Hepatocyte (in vitro differentiated cells): ENCODE measurements around the gene PPIB.

ENCODE experiments used
- EZH2 ChIP-seq: fragments of 200-600 bp; sonication (generic); IDR thresholded peaks from 2 replicates; pipeline ENCODE4 v1.6.1; 2016; ENCODE audit warnings: antibody characterized with exemption, mild to moderate bottlenecking, borderline replicate concordance
- TF ChIP-seq, protein P1 (sequence below): fragments of 200-600 bp; sonication (generic); IDR thresholded peaks from 2 replicates; pipeline ENCODE4 v1.5.1; 2016; ENCODE audit warnings: antibody characterized with exemption, mild to moderate bottlenecking; ENCODE audit not compliant: poor library complexity

DNA sequence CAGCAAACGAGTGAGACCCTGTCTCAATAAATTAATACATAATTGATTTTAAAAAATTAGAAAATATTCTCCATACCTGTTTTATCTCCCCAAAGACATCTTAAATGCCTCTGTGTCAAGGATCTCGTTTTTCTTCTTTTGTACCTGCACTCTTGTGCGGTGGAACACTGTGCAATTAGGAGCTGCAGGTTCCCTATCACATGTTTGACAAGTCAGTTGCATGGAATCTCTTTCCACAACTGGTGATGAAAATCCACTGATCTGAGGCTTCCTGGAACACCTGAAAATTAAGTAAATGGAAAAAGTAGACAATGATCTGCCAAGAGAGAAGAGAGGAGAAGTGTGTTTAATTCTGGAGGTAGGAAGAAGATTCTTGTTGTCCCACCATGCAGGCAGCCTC is 14.2 kb downstream of the PPIB start:
- TF ChIP-seq, protein P1, sequence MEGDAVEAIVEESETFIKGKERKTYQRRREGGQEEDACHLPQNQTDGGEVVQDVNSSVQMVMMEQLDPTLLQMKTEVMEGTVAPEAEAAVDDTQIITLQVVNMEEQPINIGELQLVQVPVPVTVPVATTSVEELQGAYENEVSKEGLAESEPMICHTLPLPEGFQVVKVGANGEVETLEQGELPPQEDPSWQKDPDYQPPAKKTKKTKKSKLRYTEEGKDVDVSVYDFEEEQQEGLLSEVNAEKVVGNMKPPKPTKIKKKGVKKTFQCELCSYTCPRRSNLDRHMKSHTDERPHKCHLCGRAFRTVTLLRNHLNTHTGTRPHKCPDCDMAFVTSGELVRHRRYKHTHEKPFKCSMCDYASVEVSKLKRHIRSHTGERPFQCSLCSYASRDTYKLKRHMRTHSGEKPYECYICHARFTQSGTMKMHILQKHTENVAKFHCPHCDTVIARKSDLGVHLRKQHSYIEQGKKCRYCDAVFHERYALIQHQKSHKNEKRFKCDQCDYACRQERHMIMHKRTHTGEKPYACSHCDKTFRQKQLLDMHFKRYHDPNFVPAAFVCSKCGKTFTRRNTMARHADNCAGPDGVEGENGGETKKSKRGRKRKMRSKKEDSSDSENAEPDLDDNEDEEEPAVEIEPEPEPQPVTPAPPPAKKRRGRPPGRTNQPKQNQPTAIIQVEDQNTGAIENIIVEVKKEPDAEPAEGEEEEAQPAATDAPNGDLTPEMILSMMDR, result no peak
- no peak for TF ChIP-seq EZH2
